OCI-LY3 (cell line): ENCODE results near the gene NEDD8.
"Not testable (repeated sequence)": the region's sequence is repeated elsewhere in the genome, so short reads cannot be mapped to it uniquely, and the experiment has no call there.

ENCODE experiments used
- CTCF ChIP-seq: fragments of 200-600, 300-600 bp; sonication (generic); IDR thresholded peaks from 2 replicates; pipeline ENCODE4 v1.5.1; 2014; ENCODE audit warnings: antibody characterized with exemption, low read length, low read depth
- EZH2phosphoT487 ChIP-seq: fragments of 200-600 bp; shearing (Covaris generic); IDR thresholded peaks from 2 replicates; pipeline ENCODE4 v1.6.1; 2018; ENCODE audit warnings: antibody characterized with exemption, mixed run types, low read depth

- not testable (repeated sequence) for TF ChIP-seq CTCF, EZH2phosphoT487
Measured at GRCh38 chr14:24216876-24217275, 15.3 kb downstream of the NEDD8 start.
